NCI-H510A treated with DMSO at 0.1 percent for 48 hours (cell line): ENCODE measurements around the gene MAML3.

ENCODE experiments used
- DNase-seq: peaks from one replicate; lab custom pipeline; 2025; lab: John Stamatoyannopoulos, UW

Gene MAML3

DNA sequence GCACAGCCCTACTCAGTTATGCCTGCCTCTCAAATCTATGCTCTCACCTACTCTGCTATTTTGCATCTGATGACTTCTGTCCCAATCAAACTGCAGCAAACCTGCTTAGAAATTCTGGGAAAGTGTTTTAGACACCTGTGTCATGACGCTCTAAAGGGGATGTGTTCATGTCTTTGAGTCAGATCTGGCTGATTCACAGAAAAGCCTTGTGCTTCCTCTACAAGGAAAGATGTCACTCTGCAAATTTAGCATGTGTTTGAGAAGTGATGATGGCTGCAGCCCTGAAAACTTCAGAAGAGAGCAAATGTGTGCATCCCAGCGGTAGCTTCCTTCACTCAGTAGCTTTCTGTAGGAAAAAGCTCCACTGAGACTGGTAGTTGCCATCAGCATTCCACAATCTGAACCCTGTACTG is 253.0 kb downstream of the MAML3 start:
- no peak for DNase-seq

DNA sequence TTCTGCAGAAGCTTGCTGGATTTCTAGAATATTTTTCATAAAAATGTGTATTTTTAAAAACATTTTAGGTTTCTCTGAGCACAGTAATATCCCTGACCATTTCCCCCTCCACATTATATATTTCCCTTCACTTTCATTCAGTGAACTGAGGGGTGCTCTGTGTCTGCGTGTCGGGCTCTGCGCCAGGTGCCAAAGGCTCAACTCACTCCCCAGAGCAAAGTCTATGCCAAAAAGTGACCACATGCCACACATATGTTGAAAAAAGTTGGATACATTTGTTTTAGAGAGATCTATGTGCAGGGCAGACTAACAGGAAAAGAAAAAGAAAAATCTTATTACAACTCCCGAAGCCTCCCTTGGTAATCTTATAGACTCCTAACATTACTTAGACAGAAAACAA is 254.6 kb downstream of the MAML3 start:
- no peak for DNase-seq

DNA sequence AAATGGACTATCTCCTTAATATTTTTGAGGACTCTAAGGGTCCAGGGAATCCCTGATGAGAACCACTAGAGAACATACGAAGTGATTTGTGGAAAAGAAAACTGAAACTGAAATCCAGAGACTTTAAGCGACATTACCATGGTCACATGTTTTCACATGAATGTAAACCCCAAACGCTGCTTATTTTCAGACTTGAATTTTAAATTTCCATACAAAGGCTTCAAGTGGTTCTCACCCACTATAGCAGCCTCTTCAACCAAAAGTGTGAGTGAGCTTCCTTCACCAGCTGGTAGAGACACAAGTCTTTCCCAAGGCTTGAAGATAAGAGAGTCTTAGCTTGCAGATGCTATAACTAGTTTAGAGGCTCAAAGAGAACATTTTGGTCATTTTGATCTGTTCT is 255.7 kb downstream of the MAML3 start:
- no peak for DNase-seq

DNA sequence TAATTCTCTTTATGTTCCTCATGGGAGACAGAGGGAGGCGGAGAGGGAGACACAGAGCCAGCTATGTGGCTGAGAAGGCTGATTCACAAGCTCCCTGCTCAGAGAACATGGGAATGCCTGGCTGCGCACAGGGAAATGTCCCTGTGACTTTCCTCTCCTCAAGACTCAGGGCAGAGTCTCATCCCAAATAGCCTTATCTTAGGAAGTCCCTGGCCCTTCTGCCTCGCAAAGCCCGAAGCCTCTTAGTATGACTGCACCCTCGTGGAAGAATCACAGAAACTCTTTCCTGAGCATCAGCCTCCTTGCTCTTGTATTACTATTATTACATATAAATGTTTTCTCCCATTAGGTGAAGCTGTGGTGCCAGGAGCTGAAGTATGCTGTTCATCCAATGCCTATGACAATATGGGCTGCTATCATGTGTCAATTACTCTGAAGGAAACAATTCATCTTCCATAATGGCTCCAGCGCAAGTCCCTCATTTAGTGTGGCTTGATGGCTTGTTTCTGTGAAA is 257.8 kb downstream of the MAML3 start:
- no peak for DNase-seq

DNA sequence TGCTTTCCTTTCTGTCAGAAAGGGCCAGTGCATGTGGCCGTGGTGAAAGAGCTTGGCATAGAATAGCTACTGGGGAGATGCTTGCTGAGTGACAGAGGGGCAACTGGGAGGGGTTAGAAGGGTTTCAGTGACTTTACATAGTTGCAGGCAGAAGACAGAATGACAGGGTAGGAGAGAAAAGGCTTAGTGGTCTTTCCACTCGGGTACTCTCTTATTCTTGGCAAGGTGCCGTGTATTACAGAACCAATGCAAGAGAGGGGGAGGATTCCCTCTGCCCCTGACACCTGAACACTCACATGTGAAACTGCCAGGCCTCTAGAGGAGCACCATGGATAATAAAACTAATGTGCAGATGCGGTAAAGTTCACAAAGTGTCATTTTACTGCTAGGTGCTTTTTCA is 260.2 kb downstream of the MAML3 start:
- no peak for DNase-seq

DNA sequence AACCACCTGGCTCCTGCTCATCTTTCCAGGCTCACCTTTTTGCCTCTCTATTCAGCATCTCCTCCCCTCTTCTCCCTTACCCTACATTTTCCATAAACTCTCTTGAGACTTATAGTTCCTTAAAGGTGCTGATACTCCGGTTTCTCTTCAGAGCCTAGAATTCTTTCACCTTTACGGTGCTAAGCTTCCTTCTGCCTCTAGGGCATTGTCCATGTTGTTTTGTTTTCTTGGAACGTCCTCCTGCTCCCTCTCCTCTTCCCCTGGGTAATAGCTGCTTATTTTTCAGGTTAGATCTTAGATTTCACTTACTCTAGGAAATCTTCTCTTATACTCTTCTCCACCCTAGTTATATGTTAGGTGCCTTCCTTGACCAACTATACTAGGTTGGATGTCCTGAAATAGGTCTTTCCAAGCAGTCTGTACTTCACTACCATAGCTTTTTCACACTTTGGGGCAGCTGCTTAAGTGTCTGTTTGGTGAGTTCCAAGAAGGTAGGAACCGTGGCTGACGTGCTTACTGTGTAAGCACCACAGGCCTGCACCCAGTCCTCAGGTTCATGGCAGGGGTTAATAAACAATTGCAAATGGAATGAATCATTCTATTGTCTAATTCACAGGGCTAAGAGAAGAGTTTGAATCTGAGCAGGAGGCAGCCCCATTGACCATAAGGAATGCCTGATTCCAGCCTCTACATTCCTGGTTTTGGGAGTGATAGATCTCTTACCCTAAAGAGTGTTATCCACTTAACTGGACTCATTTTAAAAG is 260.8 kb downstream of the MAML3 start:
- DNase-seq = no peak

DNA sequence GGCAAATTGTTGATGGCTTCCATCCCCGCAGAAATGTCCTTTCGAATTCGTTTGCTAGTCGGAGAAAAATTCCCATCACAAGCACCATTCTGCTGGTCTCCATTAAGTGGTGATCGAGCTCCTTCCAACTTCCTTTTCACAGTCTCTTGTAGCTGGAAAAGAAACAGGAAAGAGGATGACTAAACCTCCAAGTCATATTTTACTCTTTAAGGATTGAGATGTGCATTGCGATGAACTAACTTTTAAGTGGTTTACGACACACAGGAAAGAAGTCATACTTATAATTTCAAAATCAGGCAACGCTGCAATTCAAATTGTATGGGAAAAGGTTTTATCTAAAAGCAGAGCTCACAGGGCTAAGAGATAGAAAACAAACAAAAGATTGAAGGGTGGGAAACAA is 263.2 kb downstream of the MAML3 start:
- no peak for DNase-seq

DNA sequence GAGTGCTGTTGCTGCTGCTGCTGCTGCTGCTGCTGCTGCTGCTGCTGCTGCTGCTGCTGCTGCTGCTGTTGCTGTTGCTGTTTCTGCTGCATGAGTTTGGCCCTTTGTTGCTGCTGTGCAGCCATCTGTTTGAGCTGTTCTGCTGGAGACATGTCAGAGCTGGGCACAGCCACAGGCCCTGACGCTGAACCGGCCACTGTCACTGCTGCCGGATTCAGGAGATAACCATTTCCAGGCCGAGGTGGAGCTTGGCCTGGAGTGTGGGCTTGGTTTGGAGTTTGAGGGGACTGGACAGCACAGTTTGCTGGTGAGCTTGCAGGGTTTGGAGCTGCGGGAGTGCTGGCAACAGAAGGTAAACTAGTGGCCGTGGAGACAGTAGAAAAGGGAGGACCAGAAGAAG is 264.1 kb downstream of the MAML3 start:
- DNase-seq = no peak

DNA sequence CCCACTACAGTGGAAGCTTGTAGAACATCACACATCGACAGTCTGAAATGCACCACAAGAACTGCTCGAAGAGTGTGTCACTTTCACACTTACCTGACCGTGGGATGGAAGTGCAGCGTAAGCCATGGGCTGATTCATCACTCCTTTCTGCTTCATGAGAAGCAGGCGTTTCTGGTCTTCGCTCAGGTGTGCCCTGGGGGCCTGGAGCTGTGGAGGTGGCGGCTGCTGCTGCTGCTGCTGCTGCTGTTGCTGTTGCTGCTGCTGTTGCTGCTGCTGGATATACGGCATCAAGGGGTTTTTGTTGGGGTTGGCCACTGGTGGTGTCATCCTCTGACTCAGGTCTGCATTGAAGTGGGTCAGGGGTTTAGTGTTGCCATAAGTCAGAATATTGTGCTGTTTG is 264.7 kb downstream of the MAML3 start:
- DNase-seq = no peak

DNA sequence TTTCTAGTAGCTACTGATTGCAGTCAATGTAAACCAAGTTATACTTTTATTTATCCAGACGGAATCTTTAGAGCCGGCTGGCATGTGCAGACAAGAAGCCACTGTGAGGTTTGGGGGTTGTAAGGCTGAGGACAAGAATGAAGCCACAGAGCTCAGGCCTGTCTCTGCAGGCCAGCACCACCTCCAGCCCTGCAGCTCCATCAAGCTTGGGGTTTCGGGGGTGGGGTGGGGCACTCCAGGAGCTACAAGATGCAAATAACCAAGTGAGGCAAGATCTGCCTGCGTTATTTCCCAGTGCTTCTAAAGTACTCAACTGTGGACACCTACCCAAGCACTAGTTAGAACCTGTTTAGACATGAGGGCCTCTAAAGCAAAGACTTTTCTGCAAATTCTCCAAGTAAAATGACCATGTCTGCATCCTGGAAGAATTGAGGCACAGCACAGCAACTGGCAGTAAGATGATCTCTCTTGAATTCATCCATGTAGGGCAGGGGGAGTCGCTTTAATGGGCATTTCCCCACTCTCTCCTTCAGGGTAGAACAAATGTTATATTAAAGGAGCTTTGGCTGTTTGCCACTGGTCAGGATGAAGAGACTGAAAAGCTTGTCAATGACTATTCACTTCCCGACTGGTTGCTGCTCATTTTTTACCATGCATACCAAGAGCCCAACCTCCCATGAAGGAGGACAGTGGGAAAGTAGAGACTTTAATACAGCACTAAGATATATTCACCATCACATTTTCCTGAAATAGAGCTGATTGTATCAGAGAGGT is 265.8 kb downstream of the MAML3 start:
- peak; percentile 19 for DNase-seq

DNA sequence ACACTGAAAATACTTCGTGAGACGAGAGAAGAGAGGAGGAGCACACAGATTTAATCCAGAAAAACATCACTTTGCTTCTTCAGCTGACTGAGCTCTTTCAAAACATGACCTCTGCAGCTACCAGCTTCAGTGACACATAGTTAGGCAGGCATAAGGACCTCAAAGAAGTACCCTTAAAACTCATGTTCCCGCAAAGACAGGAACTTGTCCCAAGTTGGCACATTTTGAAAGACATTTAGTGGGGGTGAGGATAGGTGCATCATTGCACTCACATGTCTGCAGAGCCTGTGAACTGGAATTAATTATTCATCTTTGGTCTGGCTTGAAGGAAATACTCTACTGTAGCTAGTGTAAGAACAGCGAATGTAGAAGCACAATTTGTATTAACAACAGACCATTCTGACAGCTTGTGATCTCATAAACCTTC is 266.6 kb downstream of the MAML3 start:
- DNase-seq = no peak

DNA sequence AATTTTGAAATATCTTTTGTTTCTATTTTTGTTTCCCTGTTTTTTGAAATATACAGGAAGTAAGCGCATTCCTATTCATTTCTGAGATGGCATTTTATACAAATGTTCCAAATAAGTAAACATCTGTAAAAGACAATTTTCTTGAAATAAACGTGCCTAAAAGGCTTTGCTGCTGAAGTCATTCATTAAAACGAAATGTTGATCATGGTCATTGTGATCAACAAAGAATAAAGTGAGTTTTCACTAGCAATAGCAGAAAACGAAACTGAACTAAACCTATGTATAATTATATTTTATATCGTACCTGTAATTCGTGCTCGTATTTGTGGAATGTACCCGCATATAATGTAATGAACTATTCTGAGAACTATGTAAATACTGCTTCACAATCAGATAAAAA is 267.2 kb downstream of the MAML3 start:
- no peak for DNase-seq

DNA sequence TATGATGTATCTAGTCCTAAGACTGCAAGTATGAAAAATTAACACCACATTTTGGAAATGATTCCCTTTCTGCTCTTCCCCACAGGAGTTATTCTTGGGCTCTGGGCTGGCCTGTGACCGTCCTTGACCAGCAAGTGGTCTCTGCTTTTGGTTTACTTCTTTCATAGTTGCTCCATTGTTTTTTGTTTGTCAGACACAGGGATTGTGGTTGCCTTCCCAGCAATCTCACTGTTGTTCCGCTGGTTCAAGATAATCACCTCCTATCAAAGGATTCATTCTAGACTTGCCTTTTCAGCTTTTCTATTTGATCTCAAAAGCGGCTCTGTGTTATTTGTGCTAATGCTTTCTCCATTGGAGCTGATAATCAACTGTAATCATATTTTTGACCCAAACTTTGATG is 269.5 kb downstream of the MAML3 start:
- DNase-seq = no peak

DNA sequence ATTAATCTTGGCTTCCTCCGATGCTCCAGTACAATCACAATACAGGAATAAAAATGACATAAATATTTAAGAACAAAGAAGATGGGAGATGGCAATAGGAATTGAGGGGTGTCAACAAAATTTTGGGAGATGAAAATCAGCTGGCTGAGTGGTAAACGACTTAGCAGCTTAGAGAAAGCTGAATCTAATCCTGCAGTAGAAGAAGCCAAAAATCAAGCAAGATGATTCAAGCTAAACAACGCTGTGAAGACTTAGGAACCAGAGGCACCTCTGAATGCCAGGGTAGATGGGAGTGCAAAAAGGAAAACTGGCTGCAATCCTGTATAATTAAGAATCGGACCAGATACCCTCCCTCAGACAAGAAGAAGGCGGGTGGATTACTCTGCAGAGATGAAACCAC is 273.1 kb downstream of the MAML3 start:
- no peak for DNase-seq

DNA sequence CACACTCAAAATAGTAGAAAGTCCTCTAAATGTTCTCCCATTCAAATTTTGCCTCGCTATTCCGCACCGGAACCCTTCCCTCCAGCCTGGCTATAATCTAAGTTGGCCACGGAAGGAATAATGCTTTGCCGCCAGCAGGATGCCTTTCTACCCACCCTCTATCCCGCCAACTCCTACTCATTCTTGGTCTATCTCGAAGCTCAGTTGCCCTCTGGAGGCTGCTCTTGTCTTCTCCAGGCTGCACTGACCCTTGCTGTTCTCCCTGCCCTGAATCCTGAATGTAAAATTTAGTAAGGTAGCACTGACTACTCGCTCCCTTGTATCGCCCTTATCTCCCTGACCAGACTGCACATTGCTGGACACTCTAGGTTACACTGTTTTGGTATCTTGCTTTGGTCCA is 275.9 kb downstream of the MAML3 start:
- no peak for DNase-seq

DNA sequence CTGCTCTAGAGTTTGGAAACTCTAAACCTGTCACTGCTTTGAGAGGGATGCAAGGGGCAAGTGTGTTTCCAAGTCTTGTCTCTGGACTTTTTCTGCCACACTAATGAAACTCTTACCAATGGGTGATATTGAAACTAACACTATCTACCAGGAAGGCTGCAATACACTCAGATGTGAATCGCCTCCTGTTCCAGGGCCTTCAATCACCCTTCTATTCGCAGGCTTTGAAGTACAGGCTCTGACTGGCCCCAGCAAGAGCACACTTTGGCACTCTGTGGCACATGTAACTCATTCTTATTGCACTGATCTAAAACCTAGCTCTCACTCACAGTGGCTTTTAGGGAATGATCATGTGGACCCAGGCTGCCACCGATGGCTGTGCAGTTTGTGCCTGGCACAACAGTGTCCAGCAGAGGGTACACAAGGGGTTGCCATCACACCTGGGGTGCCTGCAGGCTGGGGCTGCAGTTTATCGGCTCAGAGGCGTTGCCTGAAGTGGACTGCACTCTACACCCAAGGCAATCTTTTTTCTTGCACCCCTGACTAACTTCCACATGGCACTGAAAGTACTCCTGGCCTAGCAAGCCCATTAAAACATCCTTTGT is 277.5 kb downstream of the MAML3 start:
- DNase-seq = peak; percentile 48

DNA sequence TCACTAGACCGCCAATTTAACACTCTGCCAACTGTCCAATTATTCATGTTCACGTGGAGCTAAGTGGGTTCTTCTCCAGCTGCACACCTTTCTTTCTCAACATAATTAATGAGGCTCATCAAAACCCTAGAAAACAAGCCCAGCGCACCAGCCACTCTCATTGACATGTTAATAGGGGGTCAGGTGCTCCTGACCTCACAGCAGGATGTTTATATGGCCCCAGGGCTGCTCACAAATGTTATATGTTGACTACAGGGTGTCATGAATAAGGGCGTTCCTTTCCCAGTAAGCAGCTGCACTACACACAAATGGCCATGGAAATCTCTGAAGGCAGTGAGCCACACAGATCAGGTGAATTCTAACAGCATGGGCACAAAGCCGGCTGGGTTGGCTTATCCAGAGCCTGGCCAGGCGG is 278.6 kb downstream of the MAML3 start:
- peak; percentile 83 for DNase-seq

DNA sequence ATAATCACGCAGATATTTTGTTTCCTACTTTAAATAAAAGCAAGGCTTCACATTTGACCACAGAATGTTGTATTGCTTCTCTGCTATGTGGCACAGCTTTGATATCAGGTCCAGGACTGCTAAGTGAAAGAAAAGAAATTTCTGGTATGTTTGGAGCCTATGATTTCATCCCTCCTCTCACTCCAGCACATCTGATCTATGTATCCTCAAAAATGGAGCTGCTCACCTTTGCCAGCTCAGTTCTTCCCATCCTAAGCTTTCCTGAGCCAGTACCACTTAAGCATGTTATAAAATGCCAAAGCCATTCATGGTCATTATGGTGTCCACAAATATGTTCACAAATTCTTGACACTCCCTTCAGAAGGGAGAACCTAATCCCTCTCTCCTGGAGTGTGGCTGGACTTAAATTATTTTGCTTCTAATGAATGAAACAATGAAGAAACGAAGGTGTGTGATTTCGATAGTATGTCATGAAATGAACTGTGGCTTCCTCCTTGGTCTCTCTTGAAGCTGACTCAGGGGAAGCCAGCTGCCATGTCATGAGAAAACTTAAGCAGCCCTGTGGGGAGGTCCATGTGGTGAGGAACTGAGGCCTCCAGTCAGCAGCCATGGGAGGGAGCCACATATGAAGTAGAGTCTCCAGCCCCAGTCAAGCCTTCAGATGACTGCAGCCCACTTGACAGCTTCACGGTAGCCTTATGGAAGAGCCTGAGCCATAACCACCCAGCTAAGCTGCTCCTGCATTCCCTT is 280.7 kb downstream of the MAML3 start:
- DNase-seq = no peak

DNA sequence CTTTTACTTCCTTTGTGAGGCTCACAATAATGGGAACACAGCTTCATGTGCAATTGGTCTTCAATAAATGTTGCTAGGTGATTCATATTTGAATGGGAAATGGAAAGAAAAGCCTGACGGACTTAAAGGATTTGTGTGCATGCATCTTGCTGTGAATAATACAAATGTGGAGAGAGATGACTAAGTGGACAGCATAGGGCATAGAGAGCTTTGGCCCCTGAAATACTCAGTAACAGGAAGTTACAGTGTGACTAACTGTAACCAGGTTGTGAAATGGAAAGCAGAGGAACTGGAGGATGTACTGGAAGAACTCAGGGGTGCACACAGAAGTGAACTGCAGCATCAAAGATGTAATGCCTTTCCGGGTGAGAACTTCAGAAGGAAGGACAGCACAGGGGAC is 281.7 kb downstream of the MAML3 start:
- DNase-seq = no peak

DNA sequence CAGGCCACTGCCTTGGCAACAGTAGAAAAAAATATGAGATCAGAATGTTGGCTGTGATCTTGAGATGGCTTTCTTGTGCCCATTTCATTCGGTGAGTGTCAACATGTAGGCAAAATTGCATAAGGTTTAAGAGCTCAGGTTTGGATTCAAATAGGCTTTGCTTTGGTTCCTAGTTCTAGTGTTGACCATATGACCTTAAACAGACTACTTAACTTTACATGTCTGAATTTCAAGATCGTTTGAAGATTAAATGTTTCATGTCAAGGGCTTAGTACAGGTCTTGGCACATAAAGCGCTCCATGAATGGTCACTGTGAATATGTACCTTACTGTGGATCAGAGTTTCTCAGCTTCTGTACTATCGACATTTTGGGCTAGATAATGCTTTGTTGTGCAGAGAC is 284.2 kb downstream of the MAML3 start:
- DNase-seq = no peak

DNA sequence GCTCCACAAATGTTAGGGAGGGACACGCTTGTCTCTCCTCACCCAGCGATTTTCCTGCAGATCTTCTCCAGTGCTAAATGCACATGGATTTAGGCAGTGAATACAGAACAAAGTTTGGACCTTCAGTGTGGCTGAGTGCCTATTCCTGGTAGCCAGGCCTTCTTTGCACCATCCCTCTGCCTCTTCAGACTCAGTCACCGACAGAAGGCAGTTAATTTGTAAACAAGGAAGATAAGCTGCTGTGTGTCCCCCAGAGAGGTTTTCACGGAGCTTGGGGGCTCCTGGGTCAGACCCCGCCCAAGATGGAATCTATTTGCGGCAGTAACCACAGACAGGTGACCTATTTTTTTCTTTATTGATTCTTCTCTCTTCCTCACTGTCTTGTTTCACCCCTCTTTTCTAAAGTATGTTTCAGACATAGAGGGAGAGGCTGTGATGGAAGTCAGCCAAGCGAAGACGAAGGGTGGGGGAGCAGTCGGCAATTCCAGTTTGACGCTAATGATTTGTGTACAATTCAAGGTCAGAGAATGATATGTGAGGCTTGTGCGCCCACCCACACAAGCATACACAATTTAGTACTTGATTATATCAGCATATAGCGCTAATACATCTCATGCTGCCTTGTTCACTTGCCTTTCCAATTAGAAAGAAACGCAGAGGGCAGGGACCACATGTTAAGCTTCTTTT is 287.6 kb downstream of the MAML3 start:
- DNase-seq = peak; percentile 44

DNA sequence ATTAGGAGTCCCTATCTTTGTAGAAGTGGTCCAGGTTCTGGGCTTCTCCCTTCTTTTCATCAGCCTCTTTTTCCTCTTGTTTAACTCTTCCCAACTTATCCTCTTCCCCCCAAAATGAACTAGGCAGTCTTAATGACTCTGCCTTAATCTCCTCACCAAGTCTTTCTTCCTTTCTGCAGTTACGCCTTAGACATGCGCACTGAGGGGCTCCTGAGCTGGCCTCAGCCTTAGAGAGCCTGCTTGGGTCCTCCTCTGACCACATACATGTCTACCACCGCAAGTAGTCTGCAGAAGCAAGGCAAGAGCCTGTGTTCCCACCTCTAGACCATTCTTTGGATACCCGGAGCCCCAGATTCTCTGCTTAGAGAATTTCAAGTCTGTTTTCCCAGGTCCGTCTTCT is 288.4 kb downstream of the MAML3 start:
- DNase-seq = no peak
